HG03159 (cell line): Measurements from ENCODE around the gene STK36.

ENCODE experiments used
- ATAC-seq: cut with Tn5 transposase; IDR thresholded peaks from one replicate; pipeline ENCODE4 v1.9.1; 2021; ENCODE audit warnings: mild to moderate bottlenecking, moderate library complexity; ENCODE audit not compliant: unreplicated experiment

Gene STK36

GRCh38 chr2:218719457-218719856 lies 47.6 kb downstream of the STK36 start:
- no peak for ATAC-seq

DNA sequence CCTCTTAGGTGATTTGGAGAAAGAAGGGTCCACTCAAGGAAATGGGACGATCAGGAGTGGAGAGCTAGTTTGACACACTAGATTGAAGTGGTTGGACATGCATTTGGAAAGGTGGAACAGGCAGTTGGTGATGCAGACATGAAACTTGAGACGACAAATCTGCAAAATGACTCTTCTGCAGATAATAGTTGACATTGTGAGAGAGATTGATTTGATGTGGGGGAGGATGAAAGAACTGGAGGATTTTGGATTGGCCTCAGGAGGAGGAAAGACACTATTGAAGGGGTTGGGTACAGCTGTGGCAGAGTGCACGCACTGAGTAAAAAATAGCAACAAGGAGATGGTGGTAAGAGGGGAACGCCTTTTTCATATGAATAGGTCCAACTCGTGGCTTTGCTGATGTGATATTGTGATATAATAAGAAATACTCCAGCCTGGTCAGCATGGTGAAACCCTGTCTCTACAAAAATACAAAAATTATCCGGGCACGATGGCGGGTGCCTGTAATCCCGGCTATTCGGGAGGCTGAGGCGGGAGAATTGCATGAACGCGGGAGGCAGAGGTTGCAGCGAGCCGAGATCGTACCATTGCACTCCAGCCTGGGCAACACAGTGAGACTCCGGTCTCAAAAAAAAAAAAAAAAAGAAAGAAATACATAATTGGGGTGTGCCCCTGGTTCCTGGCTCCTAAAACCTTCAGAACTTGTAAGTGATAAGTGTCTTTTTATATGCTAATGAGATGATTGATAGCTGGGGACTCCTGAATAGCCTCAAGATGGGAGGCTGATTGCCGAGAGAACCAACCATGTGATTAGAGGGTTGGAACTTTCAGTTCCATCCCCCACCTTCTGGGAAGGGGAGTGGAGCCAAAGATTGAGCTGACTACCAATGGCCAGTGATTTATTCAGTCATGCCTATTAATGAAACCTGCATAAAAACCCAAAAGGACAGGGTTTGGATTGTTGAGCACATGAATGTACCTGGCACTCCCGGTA lies 48.5 kb downstream of the STK36 start:
- ATAC-seq, result no peak

- no peak for ATAC-seq
These were observed 49.6 kb downstream of the STK36 start for GRCh38 chr2:218721488-218721887.

DNA sequence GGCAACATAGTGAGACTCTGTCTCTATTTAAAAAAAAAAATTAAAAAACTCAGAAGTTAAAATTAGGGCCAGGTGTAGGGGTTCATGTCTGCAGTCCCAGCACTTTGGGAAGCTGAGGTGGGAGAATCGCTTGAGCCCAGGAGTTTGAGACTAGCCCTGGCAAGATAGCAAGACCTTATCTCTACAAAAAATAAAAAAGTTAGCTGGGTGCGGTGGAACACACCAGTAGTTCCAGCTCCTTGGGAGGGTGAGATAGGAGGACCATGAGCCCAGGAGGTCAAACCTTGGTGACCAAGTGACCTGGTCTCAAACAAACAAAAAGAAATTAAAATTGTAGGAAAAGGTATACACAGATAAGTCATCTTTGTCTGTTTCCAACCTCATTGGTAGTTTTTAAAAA lies 50.0 kb downstream of the STK36 start:
- ATAC-seq, result no peak

- ATAC-seq, result no peak
These were observed 50.5 kb downstream of the STK36 start for GRCh38 chr2:218722419-218722818.

- no peak for ATAC-seq
These were observed 51.2 kb downstream of the STK36 start for GRCh38 chr2:218722876-218723785.

DNA sequence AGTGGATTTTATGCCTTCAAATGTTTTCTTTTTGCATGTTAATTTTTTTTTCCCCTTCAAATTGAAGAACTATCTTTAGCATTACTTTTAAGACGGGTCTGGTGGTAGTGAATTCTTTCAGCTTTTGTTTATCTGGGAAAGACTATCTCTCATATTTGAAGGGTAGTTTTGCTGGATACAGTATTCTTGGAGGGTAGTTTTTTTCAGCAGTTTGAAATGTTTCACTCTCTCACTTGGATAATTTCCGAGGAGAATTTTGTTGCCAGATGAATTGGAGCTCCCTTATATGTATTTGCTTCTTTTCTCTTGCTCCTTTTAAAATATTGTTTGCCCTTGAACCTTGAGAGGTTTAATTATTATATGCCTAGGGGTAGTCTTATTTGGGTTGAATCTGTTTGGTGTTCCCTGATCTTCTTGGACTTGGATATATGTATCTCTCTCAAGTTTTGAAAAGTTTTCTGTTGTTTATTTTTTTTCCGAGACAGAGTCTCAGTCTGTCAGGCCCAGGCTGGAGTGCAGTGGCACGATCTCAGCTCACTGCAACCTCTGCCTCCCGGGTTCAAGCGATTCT lies 54.2 kb downstream of the STK36 start:
- no peak for ATAC-seq

GRCh38 chr2:218727502-218728165 lies 55.7 kb downstream of the STK36 start:
- no peak for ATAC-seq

DNA sequence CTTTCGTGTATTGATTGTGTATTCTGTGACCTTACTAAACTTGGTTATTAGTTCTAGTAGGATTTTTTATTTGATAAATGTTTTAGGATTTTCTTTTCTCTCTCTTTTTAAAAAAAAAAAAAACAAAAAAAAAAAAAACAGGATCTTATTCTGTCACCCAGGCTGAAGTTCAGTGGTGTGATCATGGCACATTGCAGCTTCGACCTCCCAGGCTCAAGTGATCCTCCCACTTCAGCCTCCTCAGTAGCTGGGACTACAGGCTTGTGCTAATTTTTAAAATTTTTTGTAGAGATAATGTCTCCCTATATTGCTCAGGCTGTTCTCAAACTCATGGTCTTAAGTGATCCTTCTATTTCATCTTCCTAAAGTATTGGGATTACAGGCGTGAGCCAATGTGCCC lies 57.8 kb downstream of the STK36 start:
- ATAC-seq, result no peak

DNA sequence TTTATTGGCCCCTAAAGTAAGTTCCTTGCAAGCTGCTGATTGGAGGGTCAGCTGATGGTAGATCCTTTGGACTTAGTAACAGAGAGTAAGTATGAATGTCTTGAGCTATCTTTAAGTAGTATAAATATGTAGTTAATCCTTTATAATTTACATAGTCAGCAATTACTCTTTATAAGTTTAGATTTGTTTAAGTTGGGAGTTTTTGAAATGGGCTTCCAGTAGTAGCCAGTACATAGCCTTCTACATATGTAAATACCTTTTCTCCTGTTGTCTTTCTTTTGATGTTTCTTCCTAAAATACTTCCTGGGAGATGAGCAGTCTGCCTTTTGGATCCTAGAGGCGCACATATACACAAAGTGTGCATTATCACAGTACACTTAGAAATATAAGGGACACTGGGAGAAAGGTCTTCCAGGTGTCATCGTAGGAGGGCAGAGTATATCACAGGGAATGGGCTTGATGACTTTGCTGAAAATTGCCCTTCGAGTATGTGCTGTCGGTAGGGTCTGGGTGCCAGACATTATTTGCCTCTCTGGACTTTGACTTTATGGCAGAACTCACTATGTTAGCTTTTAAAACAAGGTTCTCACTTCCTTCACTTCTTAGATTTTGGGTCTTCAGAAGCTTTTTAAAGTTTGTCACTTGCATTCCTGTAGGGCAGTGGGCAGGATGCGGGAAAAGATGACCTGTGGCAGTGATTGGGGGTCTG lies 60.3 kb downstream of the STK36 start:
- no peak for ATAC-seq

GRCh38 chr2:218732761-218733158 lies 60.9 kb downstream of the STK36 start:
- no peak for ATAC-seq

DNA sequence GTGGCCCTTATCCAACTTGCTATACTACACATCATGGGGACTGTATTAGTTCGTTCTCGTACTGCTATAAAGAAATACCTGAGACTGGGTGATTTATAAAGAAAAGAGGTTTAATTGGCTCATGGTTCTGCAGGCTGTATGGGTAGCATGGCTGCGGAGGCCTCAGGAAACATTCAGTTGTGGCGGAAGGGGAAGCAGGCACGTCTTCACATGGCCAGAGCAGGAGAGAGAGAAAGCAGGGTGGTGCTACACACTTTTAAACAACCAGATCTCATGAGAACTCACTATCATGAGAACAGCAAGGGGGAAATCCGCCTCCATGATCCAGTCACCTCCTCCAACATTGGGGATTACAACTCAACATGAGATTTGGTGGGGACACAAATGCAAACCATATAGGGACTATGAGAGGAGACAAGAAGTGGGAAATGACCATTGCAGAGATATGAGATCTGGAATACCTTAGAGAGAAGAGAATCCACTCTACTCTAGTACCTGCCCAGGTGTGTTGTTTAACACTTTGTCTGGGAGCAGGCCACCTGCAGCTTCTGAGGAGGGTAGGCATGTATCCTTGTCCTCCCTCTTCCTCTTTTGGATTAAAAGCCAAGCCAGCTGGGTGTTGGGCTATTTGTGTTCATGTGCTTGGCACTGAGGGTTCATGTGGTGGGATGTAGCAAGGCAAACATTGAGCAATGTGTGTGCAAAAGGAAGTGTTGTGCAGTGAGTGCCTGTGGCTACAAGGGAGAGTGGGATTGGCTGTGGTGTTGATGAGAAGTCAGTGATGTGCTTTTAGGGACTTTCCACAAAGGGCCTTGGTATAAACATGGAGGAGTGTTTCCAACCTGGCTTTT lies 61.5 kb downstream of the STK36 start:
- ATAC-seq, result no peak

- no peak for ATAC-seq
These were observed 62.5 kb downstream of the STK36 start for GRCh38 chr2:218734190-218734975.

GRCh38 chr2:218736531-218736930 lies 64.6 kb downstream of the STK36 start:
- no peak for ATAC-seq

DNA sequence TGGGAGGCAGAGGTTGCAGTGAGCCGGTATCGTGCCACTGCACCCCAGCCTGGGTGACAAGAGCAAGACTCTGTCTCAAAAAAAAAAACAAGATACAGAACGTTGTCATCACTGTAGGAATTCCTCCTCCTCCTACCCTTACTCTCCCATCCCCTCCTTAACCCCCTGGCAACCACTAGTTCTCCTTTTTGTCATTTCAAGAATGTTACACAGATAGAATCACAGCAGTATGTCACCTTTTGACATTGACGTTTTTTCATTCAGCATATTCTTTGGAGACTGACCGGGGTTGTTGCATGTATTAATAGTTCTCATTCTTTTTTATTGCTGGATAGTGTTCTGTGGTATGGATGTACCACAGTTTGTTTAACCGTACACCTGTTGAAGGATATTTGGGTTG lies 71.2 kb downstream of the STK36 start:
- ATAC-seq, result no peak

DNA sequence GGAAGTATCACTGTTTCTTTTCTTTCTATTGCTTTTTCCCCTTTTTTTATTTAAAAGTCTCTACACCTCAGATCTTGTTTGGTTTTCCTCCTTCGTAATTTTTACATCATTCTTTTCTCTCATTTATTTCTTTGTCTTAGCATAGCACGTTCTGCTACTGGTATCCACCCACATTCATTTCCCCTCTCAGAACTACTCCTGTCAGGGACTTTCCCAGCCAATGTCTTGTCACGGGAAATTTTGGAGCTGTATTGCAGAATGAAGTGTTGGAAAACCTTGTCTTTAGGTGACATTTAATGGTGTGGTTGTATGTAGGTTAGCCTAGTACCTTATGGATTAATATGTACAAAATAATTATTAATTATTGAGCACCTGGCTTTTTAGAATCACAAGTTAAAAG lies 72.7 kb downstream of the STK36 start:
- ATAC-seq, result no peak

DNA sequence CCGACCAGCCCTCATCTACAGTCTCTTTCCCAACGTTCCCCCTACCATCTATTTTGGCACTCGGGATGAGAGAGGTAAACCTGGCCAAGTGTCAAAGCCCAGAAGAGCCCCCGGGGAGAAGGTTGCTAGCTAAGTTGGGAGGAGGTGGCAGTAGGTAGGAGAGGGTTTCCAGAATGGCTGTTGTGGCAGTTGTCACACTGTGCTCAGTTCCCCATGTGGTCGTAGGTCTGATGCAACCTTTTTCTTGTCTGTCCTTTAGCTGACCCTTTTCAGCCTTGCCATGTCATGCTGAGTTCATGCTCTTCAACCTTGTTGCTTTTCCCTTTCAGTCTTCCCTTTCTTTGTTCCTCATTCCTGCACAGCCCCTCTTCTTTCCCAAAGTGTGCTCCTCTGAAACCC lies 73.3 kb downstream of the STK36 start:
- no peak for ATAC-seq
